OCI-LY3 (cell line): Measurements from ENCODE around the gene FNDC3A.
A peak's percentile ranks its signal among the peaks of the same experiment; 100 is the strongest.

Experiments
- H2AFZ ChIP-seq: fragments of 200-600, 300-600 bp; shearing (Covaris generic); 2 replicates; pipeline ENCODE4 v1.6.0; 2014; ENCODE audit warnings: antibody characterized with exemption, low read depth, low read length
- H3K27ac ChIP-seq: fragments of 200-600, 300-600 bp; sonication (generic); 2 replicates; pipeline ENCODE4 v1.5.1; 2014; ENCODE audit warnings: mild to moderate bottlenecking, low read length, moderate library complexity, mixed read lengths
- H3K27me3 ChIP-seq: fragments of 200-600, 300-600 bp; sonication (generic); 2 replicates; pipeline ENCODE4 v1.6.1; 2014; ENCODE audit warnings: low read depth, low read length, mixed read lengths
- H3K36me3 ChIP-seq: fragments of 200-600, 300-600 bp; sonication (generic); replicated peaks from 2 replicates; pipeline ENCODE3; 2014; ENCODE audit warnings: low read depth, low read length, mixed read lengths
- H3K4me1 ChIP-seq: fragments of 300-600, 200-600 bp; sonication (generic); 2 replicates; pipeline ENCODE4 v1.6.1; 2014; ENCODE audit warnings: low read length, mixed read lengths
- H3K4me2 ChIP-seq: fragments of 200-600, 300-600 bp; sonication (generic); 2 replicates; pipeline ENCODE4 v1.6.1; 2014; ENCODE audit warnings: low read length, mixed read lengths
- H3K4me3 ChIP-seq: fragments of 300-600, 200-600 bp; sonication (generic); 2 replicates; pipeline ENCODE4 v1.5.1; 2014; ENCODE audit warnings: antibody characterized with exemption, mild to moderate bottlenecking, low read length, moderate library complexity
- H3K79me2 ChIP-seq: fragments of 300-600, 200-600 bp; shearing (Covaris generic); 2 replicates; pipeline ENCODE4 v1.6.1; 2014; ENCODE audit warnings: mild to moderate bottlenecking, low read length, mixed read lengths
- H3K9ac ChIP-seq: fragments of 300-600, 200-600 bp; shearing (Covaris generic); 2 replicates; pipeline ENCODE4 v1.6.0; 2014; ENCODE audit warnings: mild to moderate bottlenecking, low read length, moderate library complexity
- H3K9me3 ChIP-seq: fragments of 200-600, 300-600 bp; shearing (Covaris generic); 2 replicates; pipeline ENCODE4 v1.6.1; 2014; ENCODE audit warnings: low read length, mixed read lengths; ENCODE audit not compliant: insufficient read depth
- H4K20me1 ChIP-seq: fragments of 200-600, 300-600 bp; sonication (generic); 2 replicates; pipeline ENCODE4 v1.6.1; 2016; ENCODE audit warnings: low read length, mixed read lengths; ENCODE audit not compliant: insufficient read depth
- CTCF ChIP-seq: fragments of 200-600, 300-600 bp; sonication (generic); IDR thresholded peaks from 2 replicates; pipeline ENCODE4 v1.5.1; 2014; ENCODE audit warnings: antibody characterized with exemption, low read length, low read depth
- EZH2phosphoT487 ChIP-seq: fragments of 200-600 bp; shearing (Covaris generic); IDR thresholded peaks from 2 replicates; pipeline ENCODE4 v1.6.1; 2018; ENCODE audit warnings: antibody characterized with exemption, mixed run types, low read depth

The FNDC3A gene

GRCh38 chr13:49098771-49099512 lies 123.2 kb downstream of the FNDC3A start:
- Histone ChIP-seq H3K4me3 (no peak overlapping the region), H3K79me2 (no peaks in the 10 kb centered on the region), H4K20me1 (no peaks in the 10 kb centered on the region), H3K9me3 (no peaks in the 10 kb centered on the region), H3K9ac (no peak overlapping the region), H3K4me2 (no peak overlapping the region), H3K27me3 (no peaks in the 10 kb centered on the region), H2AFZ (no peak overlapping the region), H3K36me3 (no peaks in the 10 kb centered on the region), H3K27ac (no peak overlapping the region), H3K4me1 (no peaks in the 10 kb centered on the region)
- TF ChIP-seq EZH2phosphoT487 (no peak), CTCF (peak; percentile 54)

GRCh38 chr13:49099513-49099877 lies 123.8 kb downstream of the FNDC3A start:
- Histone ChIP-seq H3K4me1 (no peaks in the 10 kb centered on the region), H2AFZ (no peak overlapping the region), H3K27me3 (no peaks in the 10 kb centered on the region), H3K79me2 (no peaks in the 10 kb centered on the region), H3K4me3 (no peak overlapping the region), H3K27ac (no peak overlapping the region), H3K9ac (no peak overlapping the region), H3K4me2 (no peak overlapping the region), H4K20me1 (no peaks in the 10 kb centered on the region), H3K36me3 (no peaks in the 10 kb centered on the region), H3K9me3 (no peaks in the 10 kb centered on the region)
- TF ChIP-seq EZH2phosphoT487 (no peak), CTCF (no peak)

GRCh38 chr13:49100637-49101570 lies 125.2 kb downstream of the FNDC3A start:
- Histone ChIP-seq H3K4me1 (no peaks in the 10 kb centered on the region), H3K9me3 (no peaks in the 10 kb centered on the region), H3K79me2 (no peaks in the 10 kb centered on the region), H3K9ac (no peak overlapping the region), H4K20me1 (no peaks in the 10 kb centered on the region), H3K36me3 (no peaks in the 10 kb centered on the region), H3K4me3 (no peak overlapping the region), H2AFZ (no peak overlapping the region), H3K4me2 (no peak overlapping the region), H3K27ac (no peak overlapping the region), H3K27me3 (no peaks in the 10 kb centered on the region)
- TF ChIP-seq EZH2phosphoT487 (no peak), CTCF (no peak)

GRCh38 chr13:49108196-49108595 lies 132.5 kb downstream of the FNDC3A start:
- H4K20me1 ChIP-seq, result no peaks in the 10 kb centered on the region
- H3K4me1 ChIP-seq, result peaks cover 11% of the 10 kb centered on the region
- H3K4me3 ChIP-seq, result no peak overlapping the region
- no peaks in the 10 kb centered on the region for H3K27me3 ChIP-seq
- no peak overlapping the region for H3K9ac ChIP-seq
- no peak overlapping the region for H3K27ac ChIP-seq
- H3K4me2 ChIP-seq, result no peak overlapping the region
- no peak overlapping the region for H2AFZ ChIP-seq
- TF ChIP-seq EZH2phosphoT487, result no peak
- no peak for TF ChIP-seq CTCF
- peaks cover 12% of the 10 kb centered on the region for H3K79me2 ChIP-seq
- H3K36me3 ChIP-seq, result no peaks in the 10 kb centered on the region
- H3K9me3 ChIP-seq, result no peaks in the 10 kb centered on the region
